ENCODE measurements around the gene ARL5C.

Gene ARL5C

DNA sequence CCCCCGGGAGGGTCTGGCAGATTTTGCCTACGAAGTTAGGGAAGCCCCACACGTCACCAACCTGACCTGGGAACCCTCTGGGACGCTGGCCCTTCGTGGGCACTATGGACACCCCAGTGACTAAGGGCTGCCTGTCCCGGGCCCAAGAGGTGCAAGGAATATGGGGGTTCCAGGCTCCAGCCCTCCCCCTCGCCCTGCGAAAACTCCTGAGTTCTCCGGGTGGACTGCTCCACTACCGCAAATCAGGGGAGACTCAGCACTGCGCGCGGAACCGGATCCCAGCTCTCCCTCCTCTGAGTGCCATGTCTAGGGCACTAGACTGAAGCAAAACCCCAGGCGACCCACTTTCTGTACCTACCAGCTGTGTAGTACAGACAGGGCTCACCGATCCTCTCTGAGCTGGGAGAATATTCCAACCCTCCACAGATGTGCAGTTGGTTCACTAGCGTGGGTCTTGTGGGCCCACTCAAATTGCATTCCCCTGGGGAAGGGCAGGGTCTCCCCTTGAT lies at the start of gene ARL5C:
ARL5C (minus strand) TSS at position 321 of the 509 bp plus-strand sequence. CDS start 401 bp downstream, outside the sequence.
- DNase-seq = no peak

GRCh38 chr17:39213852-39214251 lies 47.9 kb upstream of the ARL5C start:
- DNase-seq = no peak

GRCh38 chr17:39212841-39213480 lies 47.0 kb upstream of the ARL5C start:
- DNase-seq = no peak

DNA sequence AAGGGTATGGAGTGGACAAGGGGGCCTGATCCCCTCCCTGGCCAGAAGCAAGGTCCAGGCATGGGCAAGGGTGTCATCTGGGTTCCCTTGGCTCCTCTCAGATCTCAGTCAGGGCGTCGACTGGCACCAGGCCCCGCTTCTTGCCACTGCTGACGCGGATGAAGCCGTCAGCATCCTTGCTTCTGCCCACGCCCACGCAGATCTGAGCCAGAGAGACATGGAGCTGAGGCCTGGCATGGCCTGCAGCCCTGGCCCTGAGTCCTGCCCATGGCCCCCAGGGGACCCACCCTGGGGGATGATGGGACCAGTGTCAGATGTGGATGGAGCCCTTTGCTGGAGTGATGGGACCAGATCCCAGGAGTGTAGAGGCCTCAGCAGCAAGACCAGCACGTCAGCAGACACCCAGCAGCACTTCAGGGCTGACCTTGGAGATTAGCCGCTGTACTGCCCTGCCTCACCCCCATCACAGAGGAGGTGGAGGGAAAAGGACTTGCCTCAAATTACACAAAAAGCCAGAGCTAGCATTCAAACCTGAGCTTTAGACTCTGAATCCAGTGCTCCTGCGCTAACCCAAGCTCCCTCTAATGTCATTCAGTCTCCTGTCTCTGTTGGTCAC lies 46.3 kb upstream of the ARL5C start:
- no peak for DNase-seq

- DNase-seq = no peak
These were observed 44.1 kb upstream of the ARL5C start for GRCh38 chr17:39210093-39210434.

- DNase-seq = peak; percentile 56 to 67
These were observed 43.5 kb upstream of the ARL5C start for GRCh38 chr17:39209317-39210092.

- peak; percentile 31 to 38 for DNase-seq
These were observed 42.9 kb upstream of the ARL5C start for GRCh38 chr17:39208893-39209292.

GRCh38 chr17:39208136-39208535 lies 42.2 kb upstream of the ARL5C start:
- DNase-seq = peak in 1 of 2 donors; percentile 54

DNA sequence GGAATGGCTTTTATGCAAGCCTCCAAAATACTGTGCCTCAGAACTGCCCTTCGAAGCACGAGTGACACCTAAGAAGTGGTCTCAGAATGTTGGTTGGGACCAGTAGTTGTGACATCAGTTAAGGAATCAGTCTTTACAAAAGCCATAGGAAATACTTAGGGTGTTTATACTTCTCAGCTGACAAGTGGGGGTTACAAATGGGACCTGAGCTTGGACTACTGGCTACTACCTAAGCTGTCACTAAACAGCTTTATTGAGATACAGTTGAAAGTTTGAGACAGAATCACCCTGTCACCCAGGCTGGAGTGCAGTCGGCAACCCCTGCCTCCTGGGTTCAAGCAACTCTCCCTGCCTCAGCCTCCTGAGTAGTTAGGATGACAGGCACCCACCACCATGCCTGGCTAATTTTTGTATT lies 39.2 kb upstream of the ARL5C start:
- no peak for DNase-seq

- no peak for DNase-seq
These were observed 38.3 kb upstream of the ARL5C start for GRCh38 chr17:39204245-39204644.

GRCh38 chr17:39200957-39201510 lies 35.1 kb upstream of the ARL5C start:
- DNase-seq = no peak

DNA sequence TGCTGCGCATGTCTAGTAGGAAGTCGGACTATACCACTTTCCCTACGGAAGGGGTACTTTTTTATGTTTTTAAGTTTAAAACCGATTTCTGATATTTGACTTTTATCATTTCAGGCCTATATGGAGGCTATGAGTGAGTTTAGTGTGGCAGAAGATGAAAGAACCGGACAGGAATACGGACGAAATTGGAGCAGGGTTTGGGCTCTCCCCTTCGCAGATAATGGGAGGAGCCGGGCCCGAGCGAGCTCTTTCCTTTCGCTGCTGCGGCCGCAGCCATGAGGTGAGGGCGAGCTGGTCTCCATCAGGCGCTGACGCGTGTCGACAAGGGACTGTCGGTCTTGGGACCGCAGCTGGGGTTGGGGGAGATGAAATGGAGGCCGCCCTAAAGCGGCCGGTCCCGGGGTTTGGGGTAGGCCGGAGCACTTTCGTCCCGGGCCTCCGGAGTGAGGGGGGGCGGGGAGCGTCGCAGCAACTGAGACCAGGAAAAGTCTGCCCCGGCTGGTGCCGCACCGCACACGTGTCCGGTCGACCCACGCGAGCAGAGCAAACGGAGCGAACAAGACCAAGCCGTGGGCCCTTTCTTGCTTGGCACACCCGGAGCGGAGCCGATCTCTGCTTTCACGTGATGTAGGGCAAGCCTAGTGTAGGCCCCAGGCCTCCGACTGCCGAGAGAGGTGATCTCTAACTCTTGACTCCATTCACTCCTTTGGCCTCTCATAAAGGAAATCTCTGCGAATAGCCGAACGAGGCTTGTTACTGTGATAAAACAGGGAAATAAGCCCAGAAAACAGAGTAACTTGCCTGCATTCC lies 34.3 kb upstream of the ARL5C start, which contains the start of gene RPL19:
RPL19 (plus strand) TSS at position 214 of the 810 bp plus-strand sequence; CDS start at position 276, 62 bp downstream.
- DNase-seq = peak in 1 of 2 donors; percentile 56

GRCh38 chr17:39199820-39200069 lies 33.8 kb upstream of the ARL5C start:
- DNase-seq = peak; percentile 91 to 97

DNA sequence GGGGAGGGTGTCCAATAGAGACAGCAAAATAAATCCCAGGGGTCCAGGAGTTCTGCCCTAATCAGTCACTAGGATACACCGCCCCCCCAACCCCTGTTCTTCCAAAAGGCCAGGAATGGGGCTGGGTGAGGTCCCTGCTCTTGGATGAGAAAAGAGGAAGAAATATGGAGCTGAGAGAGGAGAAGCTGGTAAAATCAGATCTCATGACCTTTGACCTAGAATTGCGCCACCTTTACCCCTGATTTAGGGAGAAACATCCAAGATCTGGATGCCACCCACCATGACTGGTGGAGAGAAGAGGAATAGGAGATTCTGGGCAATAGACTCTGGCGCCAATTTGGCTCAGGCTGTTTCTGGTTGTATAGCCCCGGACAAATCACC lies 32.2 kb upstream of the ARL5C start:
- DNase-seq = peak; percentile 38 to 61

DNA sequence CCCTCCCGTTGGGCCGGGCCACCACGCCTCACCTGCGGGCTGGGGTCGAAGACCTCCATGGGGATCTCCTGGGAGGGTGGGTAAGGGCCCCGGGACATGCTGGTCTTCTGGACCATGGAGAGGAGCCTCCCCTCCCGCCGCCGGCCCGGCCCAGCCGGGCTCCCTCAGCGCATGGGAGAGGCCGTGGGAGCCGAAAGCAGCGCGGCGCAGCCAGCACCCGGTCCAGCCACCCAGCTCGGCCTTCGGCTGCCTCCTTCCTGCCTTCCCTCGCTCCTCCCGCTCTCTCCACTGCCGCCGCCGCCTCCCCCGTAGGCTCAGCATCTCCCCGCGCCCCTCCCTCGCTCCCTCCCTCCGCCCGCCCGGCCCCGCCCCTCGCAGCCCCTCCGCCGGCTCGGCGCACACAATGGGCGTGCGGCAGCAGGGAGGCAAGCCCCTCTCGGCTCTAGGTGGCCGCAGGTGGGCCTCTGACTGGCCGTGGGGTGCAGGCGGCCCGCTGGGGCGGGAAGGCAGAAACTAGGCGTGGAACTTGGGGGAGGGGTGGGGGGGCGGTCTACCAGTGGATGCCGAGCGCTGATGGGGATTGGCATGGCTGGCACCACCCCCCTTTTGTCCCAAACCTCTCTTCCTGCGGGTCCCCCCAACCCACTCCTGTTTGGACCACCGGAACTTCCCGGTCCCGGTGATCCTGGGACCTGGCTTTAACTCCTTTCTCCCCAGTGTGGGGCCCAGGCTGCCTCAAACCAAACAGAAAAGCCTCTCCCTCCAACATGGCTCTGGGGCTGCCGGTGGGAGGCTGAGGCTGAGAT lies 31.6 kb upstream of the ARL5C start, which contains the start of gene CACNB1:
CACNB1 (minus strand) TSS at position 290 of the 806 bp plus-strand sequence; CDS start at position 116, 174 bp downstream.
- no peak for DNase-seq

GRCh38 chr17:39196808-39197291 lies 30.9 kb upstream of the ARL5C start:
- DNase-seq = no peak

DNA sequence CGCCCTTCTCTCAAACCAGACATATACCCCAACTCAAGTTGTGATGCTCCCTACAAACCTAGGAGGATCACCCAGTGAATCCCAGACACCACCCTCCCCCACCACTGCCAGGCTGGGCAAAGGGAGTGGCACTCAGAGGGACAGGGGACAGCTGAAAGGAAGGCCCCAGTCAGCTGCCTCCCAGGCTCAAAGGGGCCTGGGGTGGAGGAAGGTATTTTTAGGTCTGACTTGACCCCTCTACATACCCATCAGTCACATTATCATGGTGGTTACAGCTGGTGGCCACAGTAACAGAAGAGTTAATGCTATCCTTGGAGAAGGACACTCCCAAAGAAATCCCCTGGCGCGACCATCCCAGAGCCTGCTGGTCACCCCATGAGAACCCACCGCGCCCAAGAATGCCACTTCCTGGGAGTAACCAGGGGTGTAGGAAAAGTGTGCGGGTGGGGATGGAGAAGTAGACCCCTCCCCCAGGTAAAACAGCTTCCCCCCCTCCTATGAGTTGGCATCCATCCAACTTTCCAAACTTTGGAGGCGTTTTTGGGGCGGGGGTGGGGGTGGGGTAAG lies 30.4 kb upstream of the ARL5C start:
- DNase-seq = no peak

GRCh38 chr17:39195568-39196160 lies 29.7 kb upstream of the ARL5C start:
- no peak for DNase-seq

DNA sequence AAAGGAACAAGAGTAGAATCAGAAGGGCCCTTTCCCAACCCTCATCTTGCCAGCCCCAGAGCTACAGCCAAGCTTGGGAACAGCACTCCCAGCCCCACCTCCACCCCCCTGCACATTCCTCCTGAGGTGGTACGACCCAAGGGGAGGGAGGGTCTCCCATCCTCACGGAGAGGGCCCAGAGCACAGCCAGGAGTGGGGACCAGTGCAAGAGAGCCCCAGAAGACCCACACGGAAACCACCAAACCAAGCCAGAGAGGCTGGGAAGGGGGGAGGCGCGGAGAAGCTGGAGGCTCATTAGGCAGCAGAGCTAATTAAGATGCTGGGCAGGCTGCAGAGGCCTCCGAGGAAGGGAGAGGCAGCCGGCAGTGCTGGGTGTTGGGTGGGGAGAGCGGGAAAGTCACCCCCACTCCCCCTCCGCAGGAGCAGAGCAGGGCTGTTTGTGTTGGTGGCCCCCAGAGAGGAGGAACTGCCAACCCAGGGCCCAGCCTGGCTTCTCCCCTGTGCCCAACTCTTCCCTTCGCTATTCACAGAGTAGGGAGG lies 29.1 kb upstream of the ARL5C start:
- DNase-seq = no peak
